Stimulated activated CD8-positive, alpha-beta memory T cell treated with anti-CD3 and anti-CD28 coated beads, Interleukin-2, amount 100 ng/mL, for 1 hour (primary cell): ENCODE data around the gene AP1B1.
"Not testable (repeated sequence)": the region's sequence is repeated elsewhere in the genome, so short reads cannot be mapped to it uniquely, and the experiment has no call there.

Source experiments
- DNase-seq, 2 donors: peaks; one replicate each; pipeline ENCODE4 v3.0.0-alpha.2; 2020; ENCODE audit warnings: low read depth in 2 of 2

Gene AP1B1

DNA sequence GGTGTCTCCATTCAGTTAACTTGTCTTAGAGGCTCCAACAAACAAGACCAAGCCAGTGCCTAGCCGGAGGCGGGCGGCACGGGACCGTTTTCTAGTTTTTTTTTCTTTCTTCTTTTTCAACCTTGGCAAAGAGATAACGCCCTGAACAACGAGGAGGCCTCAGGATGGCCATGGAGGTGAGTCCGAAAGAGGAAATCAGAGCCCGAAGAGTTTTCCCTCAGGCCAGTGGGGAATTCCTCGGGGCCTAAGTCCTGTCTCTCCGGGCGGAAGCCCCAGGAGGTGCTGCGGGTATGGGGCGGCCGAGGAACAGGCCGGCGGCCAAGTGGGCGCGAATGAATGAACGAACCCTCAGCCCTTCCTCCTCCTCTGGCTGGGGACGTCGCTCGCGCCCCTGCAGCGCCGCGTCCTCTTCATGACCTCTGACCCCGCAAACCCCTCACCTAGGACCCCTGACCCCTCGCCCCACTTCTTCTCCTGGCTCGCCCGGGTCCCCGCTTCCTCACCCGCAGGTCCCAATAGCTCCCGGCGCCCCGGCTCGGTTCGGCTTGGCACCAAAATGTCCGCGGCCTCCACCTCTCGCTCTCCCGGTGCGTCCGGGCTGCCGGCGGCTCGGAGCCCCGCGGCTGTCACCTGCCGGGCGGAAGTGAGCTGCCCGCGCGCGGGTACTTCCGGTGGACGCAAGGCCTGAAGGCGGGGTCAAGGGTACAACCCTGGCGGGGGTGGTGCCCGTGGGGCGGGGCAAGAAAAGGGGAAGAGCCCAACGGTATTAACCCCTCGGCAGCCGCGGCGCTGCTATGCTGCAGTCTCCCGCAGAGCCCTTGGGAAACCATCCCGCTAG is at the start of gene AP1B1:
TSS of gene AP1B1 (minus strand) at position 650 of the 838 bp plus-strand sequence. CDS start 21,327 bp downstream, outside the sequence.
- DNase-seq = peak; percentile 84 to 87

DNA sequence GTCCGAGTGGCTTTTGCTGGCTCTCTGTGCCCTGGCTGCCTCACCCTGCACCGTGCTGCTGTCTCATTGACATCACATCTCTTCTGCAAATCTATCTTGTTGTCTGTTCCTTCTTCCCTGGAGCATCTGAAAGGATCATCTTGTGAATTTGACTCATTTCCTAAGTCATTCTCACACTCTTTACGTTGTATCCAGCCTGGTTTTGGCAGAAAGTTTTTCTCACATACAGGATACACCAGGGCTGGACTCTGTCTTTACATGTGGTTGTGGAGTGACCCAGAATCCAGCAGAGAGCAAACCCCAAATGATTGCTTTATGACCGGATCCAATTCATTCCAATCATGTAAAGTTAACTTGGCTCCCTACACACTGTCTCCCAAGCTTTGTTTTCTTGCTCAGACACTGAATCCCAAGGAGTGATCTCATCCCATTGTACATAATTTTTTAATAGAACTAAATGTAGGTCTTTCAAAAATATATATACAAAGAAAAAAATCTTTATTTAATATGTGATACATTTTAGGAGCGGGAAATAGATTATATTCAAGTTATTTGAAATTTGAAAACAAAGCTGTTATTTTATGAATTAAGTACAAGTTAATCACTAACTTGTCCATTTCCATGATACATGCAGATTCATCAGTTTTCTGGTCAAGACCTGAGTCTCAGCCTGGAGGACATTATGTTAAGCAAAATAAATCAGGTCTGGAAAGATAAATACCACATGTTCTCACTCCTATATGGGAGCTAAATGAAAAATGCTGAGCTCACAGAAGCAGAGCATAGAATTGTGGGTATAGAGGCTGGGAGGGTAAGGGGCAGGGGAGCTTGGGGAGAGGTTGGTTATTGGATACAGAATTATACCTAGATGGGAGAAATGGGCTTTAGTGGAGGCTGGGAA is 47.1 kb upstream of the AP1B1 start:
- DNase-seq = no peak

DNA sequence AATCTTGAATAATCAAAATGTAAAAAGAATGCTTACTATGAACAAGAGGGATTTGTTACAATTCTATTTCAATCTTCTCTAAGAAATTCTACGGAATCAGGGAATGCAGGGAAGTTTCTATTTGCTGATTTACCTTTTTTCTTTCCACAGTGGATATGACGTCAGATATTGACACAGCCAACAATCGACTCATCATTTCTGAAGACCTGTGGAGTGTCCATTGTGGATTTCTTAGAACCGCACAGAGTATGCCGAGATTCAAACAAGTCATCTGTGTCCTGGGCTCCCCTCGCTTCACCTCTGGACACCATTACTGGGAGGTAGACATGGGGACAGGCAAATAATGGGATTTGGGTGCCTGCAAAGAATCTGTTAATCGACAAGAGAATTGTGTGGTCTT is 45.9 kb upstream of the AP1B1 start:
- DNase-seq = no peak

DNA sequence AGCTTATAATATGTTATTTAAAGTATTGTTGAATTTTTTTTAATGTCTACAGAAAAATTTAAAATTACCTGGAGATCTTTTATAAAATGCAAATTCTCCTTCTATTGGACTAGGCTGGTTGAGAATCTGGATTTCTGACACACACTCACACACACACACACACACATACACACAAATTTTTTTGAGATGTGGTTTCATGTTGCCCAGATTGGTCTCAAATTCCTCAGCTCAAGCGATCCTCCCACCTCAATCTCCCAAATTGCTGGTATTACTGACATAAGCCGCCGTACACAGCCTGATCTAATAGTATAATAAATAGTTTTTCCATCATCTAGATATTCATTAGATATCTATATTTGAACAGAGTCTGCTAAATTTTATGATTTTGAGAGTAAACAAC is 45.5 kb upstream of the AP1B1 start:
- no peak for DNase-seq

DNA sequence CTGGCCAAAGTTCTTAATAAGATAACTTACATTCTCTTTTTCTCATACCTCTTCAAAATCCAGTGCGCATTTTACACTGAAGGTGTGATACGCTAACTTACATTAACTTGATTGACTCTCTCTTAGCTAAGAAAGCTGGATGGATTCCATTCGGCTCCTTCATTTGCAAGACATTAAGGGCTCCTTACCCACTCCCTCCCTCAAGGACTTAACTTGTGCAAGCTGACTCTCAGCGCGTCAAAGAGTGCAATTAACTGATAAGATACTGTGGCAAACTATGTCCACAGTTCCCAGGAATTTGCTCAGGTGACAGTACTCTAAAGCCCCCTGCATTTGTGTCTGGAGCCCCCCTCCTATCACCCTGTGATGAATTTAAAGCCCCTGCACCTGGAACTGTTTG is 43.6 kb upstream of the AP1B1 start:
- no peak for DNase-seq

DNA sequence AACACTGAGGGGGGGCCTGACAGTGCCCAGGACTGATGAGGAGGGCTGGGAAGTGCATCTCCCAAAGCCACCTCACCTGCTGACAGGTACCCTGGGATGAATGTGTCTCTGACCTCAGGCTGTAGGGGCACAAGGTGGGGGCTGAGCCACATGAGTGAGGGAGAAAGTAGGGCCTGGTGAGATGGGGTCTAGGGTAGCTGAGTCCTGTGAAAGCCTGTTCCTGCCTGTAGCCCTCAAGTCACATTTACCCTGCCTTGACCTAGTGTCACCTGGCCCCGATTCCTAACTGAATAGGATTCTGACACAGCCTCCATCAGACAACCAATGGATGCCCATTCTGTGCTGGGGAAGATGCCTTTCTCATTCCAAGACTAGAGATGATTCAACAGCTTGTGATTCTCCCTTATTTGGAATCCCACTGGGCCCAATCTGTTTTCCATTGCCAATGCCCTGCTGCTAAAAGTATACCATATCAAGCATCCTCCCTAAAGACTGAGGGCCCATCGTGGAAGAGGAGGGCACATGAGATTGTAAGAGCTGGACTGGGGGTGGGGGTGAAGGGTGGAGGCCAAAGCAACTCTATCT is 38.9 kb upstream of the AP1B1 start:
- DNase-seq = no peak

DNA sequence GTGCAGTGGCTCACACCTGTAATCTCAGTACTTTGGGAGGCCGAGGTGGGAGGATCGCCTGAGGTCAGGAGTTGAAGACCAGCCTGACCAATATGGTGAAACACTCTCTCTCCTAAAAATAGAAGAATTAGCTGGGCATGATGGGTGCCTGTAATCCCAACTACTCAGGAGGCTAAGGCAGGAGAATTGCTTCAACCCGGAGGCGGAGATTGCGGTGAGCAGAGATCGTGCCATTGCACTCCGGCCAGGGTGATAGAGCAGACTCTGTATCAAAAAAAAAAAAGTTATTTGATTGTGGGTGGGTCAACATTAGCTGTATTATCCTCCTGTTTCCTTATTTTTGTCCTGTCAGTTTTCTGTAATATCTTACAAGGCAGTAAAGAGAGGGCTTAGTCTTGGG is 38.1 kb upstream of the AP1B1 start:
- DNase-seq = no peak

DNA sequence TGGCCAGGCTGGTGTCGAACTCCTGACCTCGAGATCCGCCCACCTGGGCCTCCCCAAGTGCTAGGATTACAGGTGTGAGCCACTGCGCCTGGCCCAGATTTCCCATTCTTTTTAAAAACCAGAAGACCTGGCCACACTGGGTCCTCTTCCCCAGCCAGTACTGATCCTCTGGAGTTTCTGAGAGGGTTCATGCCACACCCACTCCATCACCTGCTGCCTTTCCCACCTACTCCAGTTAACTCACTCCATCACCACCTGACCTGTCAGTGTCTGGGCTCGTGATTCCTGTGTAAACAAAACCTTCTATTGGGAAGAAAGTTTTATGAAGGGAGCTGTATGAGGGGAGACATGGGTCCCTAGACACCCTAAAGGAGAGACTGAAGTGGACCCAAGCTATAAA is 30.3 kb upstream of the AP1B1 start:
- DNase-seq = not testable (repeated sequence)

DNA sequence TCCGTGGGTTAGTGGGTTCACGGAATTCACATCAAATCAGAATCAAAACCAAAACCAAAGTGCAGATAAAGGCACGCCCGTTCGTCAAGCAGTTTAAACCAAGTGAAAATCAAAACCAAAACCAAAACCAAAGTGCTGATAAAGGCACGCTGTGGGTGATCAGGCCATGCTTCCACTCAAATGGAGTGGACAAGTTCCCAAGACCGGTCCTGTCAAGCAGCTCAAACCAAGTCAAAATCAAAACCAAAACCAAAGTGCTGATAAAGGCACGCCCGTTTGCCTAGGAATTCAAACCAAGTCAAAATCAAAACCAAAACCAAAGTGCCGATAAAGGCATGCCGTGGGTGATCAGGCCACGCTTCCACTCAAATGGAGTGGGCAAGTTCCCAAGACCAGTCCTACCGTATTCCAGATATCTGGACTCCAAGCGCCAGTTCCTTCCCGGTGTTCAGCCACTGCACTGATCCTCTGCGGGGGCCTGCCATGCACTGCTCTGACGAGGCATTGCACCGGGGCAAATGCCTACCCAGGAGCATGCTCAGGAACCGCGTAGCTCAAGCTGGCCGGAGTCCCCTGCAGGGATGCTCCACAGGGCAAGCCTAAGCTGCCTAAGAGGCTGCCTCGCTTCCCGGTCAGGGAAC is 26.7 kb upstream of the AP1B1 start:
- DNase-seq = peak; percentile 16 to 22

DNA sequence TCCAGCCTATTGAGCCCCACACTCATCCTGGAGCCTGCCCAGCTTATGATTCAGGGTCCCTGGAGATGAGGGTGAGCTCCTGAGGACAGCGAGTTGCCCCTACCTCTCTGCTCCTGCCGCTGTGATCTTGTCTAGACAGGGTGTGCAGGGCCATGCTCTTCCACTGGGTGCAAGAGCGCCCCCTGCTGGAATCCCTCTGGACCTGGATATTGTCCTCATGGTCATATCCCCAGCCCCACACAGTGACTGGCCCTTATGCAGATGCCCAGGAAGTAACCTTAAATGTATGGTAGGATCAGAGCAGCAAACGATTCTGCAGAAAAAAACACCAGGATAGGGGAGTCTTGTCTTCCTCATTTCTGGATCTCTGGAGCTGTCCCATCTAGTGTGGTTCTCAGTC is 24.4 kb upstream of the AP1B1 start:
- DNase-seq = not testable (repeated sequence)

DNA sequence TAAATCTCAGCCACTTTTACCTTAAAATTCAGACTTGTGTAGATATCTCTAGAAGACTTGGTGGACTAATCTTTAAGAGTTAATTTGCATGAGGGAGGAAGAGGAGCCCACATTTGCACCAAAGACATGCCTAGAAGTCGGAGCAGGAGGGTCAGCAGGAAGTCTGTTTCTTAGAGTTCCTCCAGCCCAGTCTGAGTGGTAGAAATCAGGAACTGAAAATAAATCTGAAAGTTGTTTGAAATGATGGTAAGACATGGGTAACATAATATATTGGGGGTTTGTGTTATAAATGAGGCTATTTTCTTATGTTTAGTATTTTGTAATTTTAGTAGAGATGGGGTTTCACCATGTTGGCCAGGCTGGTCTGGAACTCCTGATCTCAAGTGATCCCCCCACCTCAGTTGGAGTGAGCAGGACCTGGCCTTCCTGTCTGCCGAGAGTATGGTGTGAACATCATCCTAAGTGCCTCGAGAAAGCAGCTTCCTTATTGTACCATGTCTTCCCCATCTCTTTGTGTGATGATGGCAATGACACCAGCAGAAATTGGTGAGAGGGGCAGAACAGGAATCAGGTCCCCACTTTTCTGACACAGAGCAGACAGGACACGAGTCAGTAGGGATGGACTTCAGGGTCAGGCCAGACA is 23.3 kb upstream of the AP1B1 start:
- not testable (repeated sequence) for DNase-seq

DNA sequence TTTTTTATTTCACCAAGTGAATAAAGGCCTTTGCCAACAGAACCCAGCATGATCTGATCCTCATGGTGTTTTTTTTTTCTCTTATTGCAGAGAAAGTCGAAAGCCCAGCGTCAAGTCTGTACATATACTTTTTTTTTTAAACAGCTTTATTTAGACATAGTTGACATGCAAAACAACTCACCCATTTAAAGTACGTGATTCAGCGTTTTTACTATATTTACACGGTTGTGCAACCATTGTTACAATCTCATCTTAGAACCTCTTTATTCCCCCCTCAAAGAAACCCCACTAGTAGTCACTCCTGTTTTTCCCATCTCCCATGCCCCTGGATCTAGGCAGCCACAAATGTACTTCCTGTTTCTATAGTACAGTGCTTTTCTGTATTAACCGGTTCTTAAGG is 20.6 kb upstream of the AP1B1 start:
- DNase-seq = no peak

DNA sequence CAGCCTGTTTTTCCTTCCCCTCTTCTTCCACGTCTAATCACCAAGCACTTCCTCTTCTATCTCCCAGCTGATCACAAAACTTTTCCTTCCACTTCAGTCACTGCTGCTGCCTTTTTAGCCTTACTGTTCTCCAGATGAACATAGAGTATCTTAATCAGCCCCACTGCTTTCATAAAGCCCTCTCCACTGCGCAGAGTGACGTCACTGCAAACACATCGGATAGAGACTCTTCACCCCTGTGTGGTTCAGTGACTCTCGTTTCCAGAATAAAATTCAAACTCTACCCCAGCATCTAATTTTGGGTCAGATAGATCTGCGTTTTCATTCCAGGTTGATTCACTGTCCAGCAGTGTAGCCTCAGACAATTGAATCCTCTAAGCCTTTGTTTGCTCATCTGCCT is 13.2 kb upstream of the AP1B1 start:
- not testable (repeated sequence) for DNase-seq

DNA sequence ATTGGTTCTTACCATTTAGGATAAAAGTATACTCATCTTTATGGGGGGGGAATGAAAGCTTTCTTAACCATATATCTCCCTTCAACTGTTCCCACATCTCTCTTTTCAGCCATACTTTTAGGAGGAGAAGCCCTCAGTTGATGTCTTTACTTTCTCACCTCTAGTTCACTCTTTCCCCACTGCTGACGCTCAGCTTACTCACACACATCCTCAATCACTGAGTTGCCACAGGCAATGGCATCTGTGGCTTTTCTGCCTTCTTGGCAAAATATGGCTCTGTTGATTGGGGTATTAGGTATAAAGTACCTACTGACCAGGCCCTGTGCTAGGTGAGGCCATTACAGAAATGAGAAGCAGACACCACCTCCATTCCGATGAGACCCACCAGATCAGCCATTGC is 12.2 kb upstream of the AP1B1 start:
- DNase-seq = no peak

DNA sequence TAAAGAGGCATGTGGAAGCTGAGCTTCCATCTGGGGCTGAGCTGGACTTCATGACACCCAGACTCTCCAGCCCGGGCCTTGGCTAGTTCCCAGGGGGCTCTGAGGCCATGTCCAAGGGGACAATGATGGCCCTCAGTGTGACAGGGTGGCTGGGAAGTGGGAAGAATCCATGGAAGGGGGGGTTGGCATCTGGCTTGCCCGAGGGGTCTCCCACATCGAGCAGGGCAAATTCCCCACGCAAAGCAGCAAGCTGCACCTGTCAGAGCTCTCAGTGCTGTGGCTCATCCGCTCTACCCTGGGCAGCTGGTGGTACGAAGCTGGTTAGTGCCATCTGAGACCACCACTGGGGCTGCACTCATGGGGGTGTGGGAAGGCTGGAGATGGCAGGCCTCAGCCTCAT is 9.4 kb upstream of the AP1B1 start:
- no peak for DNase-seq

DNA sequence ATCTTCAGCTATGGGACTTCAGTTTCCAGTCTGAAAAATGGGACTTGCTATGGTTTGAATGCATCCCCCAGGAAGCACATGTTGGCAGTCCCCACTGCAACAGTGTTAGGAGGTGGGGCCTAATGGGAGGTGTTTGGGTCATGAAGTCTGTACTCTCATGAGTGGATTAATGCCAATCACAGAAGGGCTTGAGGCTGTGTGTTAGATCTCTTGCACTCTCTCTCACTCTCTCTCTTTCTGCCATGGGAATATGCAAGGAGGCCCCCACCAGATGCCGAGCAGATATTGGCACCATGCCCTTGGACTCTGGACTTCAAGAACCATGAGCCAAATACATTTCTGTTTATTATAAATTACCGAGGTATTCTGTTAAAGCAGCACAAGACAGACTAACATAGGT is 7.8 kb upstream of the AP1B1 start:
- DNase-seq = no peak

DNA sequence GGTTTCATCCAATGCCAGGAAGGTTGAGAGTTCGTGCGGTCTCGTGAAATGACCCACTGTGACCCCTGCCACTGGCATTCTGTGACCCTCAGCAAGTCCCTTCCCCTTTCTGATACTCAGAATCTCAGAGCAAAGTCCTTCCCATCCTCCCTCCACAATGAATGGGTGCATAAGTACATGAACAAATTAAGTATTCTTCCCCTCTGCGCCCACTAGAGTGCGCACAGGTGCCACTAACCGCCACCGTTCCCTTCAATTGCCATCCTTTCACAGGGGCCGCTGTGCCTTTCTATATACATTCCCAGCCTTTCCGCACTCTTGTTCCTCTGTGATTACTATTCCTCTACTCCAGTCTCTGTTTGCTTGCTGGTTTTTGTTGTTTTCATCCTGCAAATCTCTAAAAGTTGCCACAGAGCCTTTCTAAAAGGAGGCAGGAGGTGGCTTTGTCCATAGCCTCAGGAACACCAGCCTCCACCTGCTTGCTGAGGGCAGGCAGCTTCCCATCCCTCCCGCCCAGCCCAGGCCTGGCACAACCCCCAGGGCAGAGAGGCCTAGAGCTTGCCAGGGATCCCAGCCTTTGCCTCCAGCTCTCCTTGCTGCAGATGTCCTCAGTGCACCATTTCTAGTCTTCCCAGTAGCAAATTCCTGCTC is 6.7 kb upstream of the AP1B1 start:
- DNase-seq = peak; percentile 39 to 43

DNA sequence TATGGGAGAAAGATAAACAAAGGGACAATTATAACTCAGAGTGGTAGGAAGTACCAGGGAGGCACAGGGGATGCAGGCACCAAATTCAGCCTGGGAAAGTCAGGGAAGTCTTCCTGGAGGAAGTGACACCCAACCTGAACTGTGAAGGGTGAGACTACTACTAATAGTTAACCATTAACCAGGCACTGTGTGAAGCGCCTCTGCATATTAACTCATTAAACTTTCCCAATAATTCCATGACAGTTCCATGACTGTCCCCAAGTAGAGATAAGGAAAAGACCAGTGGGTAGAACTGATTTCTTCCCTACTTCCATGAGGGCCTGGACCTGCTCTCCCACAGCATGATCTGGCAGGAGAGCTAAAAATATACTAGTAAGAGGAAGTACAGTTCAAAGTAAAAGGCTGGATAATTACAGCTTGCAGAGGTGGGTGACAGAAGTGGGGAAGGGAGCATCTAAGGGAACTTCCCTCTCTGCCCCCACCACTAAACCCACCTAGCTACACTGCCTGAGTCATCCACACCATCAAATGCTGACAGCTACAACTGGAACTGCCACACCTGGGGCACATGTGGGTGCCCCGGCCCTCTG is 4.7 kb upstream of the AP1B1 start:
- DNase-seq = no peak

DNA sequence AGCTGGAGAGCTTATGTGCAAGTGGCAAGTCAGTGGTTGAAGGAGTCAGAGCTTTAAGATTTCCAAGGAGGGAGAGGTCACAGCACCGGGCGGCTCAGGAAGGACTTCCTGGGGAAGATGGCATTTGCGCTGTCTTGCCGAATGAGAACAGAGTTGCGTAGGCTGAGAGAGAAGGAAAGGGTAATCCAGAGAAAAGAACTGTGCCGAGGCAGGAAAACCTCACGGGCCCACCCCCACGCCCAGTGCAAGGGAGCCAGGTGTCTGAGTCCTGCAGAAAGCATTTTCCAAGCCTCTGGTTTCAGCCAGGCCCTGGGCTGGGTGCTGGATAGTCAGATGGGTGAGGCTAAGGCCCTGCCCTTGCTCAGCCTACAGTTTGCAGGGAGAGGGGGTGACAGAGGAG is 3.2 kb upstream of the AP1B1 start:
- DNase-seq = no peak

DNA sequence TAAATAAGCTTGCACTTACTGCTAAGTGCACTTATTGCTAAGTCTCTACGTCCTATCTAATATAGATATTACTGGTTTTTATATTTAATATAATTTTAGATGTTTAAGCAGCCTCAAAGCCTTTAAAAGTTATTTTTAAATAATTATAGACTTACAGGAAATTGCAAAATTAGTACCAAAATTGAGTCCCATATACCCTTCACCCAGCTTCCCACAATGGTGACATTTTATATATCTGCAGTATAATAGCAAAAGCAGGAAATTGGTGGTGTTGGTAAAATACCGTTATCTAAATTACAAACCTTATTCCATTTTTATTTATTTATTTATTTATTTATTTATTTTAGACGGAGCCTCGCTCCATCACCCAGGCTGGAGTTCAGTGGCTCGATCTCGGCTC is 1.9 kb upstream of the AP1B1 start:
- no peak for DNase-seq

DNA sequence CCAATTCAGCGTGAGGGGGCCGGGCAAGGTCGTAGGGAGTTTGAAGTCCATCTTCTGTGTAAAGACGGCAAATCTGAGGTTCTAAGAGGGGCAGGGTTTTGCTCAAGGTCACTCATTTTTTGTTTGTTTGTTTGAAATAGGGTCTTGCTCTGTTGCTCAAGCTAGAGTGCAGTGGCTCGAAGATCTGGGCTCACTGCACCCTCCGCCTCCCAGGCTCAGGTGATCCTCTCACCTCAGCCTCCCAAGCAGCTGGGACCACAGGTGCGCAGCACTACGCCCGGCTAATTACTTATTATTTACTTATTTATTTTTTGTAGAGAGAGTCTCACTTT is 355 bp upstream of the AP1B1 start:
- DNase-seq = no peak
